Endothelial cell of umbilical vein (primary cell): Measurements from ENCODE around the gene SH3BP1. TPM values are rescaled to one million over a fixed set of nuclear protein-coding genes. Genes with fewer than 3 reads are reported as not detected.
A peak's percentile ranks its signal among the peaks of the same experiment; 100 is the strongest.

Source experiments
- BruUV-seq: library from RNA; stranded (reverse); fragments of 400-500 nt; replicated peaks from 2 replicates; lab custom pipeline; 2021; lab: Mats Ljungman, UMichigan
- CTCF ChIA-PET: fragments of 300-600, 350-600 bp; sonication (Branson Sonifier 250); formaldehyde crosslinking; loops from one replicate; lab custom pipeline; 2021; ENCODE audit warnings: antibody characterized with exemption, inconsistent platforms; lab: Charles Lee
- POLR2A ChIA-PET: fragments of 300-600, 350-600 bp; sonication (Branson Sonifier 250); formaldehyde crosslinking; loops from one replicate; lab custom pipeline; 2021; ENCODE audit warnings: antibody characterized with exemption, inconsistent platforms; lab: Charles Lee
- DNase-seq: peaks from one replicate; pipeline ENCODE4 v3.0.0-alpha.2; 2011; ENCODE audit warnings: low read depth, low spot score
- FAIRE-seq: peaks from 2 replicates; lab custom pipeline; 2011; peaks lifted over from hg19 to GRCh38; lab: Jason Lieb, UNC
- H2AFZ ChIP-seq: 2 replicates; pipeline ENCODE4 v1.6.0; 2012; ENCODE audit warnings: low read depth, low read length, control low read depth, inconsistent platforms
- H3K27ac ChIP-seq: 2 replicates; pipeline ENCODE4 v1.5.1; 2011; ENCODE audit warnings: low read depth, mild to moderate bottlenecking, control low read depth, low read length, moderate library complexity; ENCODE audit not compliant: insufficient read depth
- H3K27me3 ChIP-seq, 2 experiments: 2 replicates each; pipeline versions ENCODE4 v1.6.0 to v1.6.1; 2011; ENCODE audit warnings: low read length in 2 of 2, mixed read lengths in 1 of 2; ENCODE audit not compliant: control insufficient read depth in 2 of 2, insufficient read depth in 2 of 2
- H3K36me3 ChIP-seq, 2 experiments: 2 replicates in 1 of 2; 3 replicates in 1 of 2; pipeline ENCODE4 v1.5.1; 2011; ENCODE audit warnings: low read length in 2 of 2, mild to moderate bottlenecking in 1 of 2, moderate library complexity in 1 of 2; ENCODE audit not compliant: control insufficient read depth in 2 of 2, insufficient read depth in 2 of 2; ENCODE audit errors: extremely low read depth in 1 of 2
- H3K4me1 ChIP-seq: 3 replicates; pipeline ENCODE4 v1.5.1; 2011; ENCODE audit warnings: mild to moderate bottlenecking, low read length; ENCODE audit not compliant: control insufficient read depth, insufficient read depth; ENCODE audit errors: extremely low read depth
- H3K4me2 ChIP-seq: 2 replicates; pipeline ENCODE4 v1.6.1; 2011; ENCODE audit warnings: low read length, control low read depth, mixed read lengths; ENCODE audit not compliant: insufficient read depth
- H3K4me3 ChIP-seq, 3 experiments: fragments of 200-600 bp in 1 of 3; sonication (generic), shearing (Covaris generic) in 1 of 3; replicated peaks in 1 of 3; 2 replicates each; pipeline ENCODE4 v1.5.1; 2011 to 2016; ENCODE audit warnings: control low read depth in 3 of 3, low read length in 3 of 3, mild to moderate bottlenecking in 2 of 3, inconsistent platforms in 1 of 3, low read depth in 1 of 3, moderate library complexity in 1 of 3; ENCODE audit not compliant: insufficient read depth in 1 of 3
- H3K79me2 ChIP-seq: 2 replicates; pipeline ENCODE4 v1.6.0; 2012; ENCODE audit warnings: low read length, inconsistent platforms; ENCODE audit not compliant: control insufficient read depth, insufficient read depth
- H3K9ac ChIP-seq: replicated peaks from 2 replicates; pipeline ENCODE3; 2011; ENCODE audit warnings: low read length, control low read depth; ENCODE audit not compliant: insufficient read depth; ENCODE audit errors: extremely low read depth
- H3K9me1 ChIP-seq: replicated peaks from 3 replicates; pipeline ENCODE4 v1.6.0; 2011; ENCODE audit warnings: mild to moderate bottlenecking, low read length; ENCODE audit not compliant: control insufficient read depth, insufficient read depth; ENCODE audit errors: extremely low read depth
- H3K9me3 ChIP-seq: replicated peaks from 2 replicates; pipeline ENCODE4 v1.5.1; 2012; ENCODE audit warnings: low read length, inconsistent platforms; ENCODE audit not compliant: control insufficient read depth, insufficient read depth
- H4K20me1 ChIP-seq: replicated peaks from 2 replicates; pipeline ENCODE3; 2011; ENCODE audit warnings: mild to moderate bottlenecking, low read length; ENCODE audit not compliant: control insufficient read depth, insufficient read depth; ENCODE audit errors: extremely low read depth
- EZH2 ChIP-seq: IDR thresholded peaks from 2 replicates; pipeline ENCODE4 v1.6.1; 2012; ENCODE audit warnings: borderline replicate concordance, low read depth, mild to moderate bottlenecking, moderate library complexity, low read length, inconsistent platforms; ENCODE audit not compliant: severe bottlenecking
- FOS ChIP-seq: IDR thresholded peaks from 2 replicates; pipeline ENCODE4 v1.6.1; 2011; ENCODE audit warnings: mild to moderate bottlenecking, low read length, moderate library complexity, borderline replicate concordance; ENCODE audit not compliant: insufficient read depth
- GATA2 ChIP-seq: IDR thresholded peaks from 2 replicates; pipeline ENCODE4 v1.7.0; 2011; ENCODE audit warnings: low read depth, mild to moderate bottlenecking, moderate library complexity, mixed read lengths, low read length; ENCODE audit not compliant: insufficient read length, insufficient read depth
- JUN ChIP-seq: IDR thresholded peaks from 2 replicates; pipeline ENCODE4 v1.6.1; 2011; ENCODE audit warnings: borderline replicate concordance, low read depth; ENCODE audit not compliant: insufficient read length, insufficient read depth
- MYC ChIP-seq: IDR thresholded peaks from one replicate; pipeline ENCODE4 v1.6.1; 2011; ENCODE audit warnings: mild to moderate bottlenecking, low read depth, low read length
- POLR2A ChIP-seq: IDR thresholded peaks from 2 replicates; pipeline ENCODE4 v1.6.1; 2012; ENCODE audit warnings: low read depth, mild to moderate bottlenecking, control low read depth, low read length
- POLR2AphosphoS5 ChIP-seq: IDR thresholded peaks from 2 replicates; pipeline ENCODE4 v1.6.1; 2012; ENCODE audit warnings: low read depth, mild to moderate bottlenecking, control low read depth, low read length, moderate library complexity; ENCODE audit not compliant: insufficient read depth
- dilution Hi-C: fragments of 300-500 bp; cut with MboI; formaldehyde crosslinking; loops from one replicate; pipeline ENCODE4 v1.15.0; 2019; ENCODE audit warnings: low sequenced_read_pairs; ENCODE audit not compliant: extremely low pct_ligation_motif_present
- intact Hi-C: fragments of 100-400 bp; cut with micrococcal nuclease; formaldehyde crosslinking; loops from one replicate; pipeline ENCODE4 v1.10.0; 2022
- polyA plus RNA-seq, 4 experiments: library from polyadenylated mRNA; depleted of rRNA in 3 of 4; stranded (reverse) in 3 of 4; unstranded in 1 of 4; fragments of >200 nt; gene quantifications; 2 replicates each; pipeline versions ENCODE4 v1.2.1 to v1.2.3, GENCODE V29; 2011 to 2012; ENCODE audit warnings: missing spikeins in 1 of 4
- total RNA-seq: library from RNA; stranded (reverse); gene quantifications from 2 replicates; pipeline ENCODE4 v1.2.3, GENCODE V29; 2021
- TF ChIP-seq, protein P1 (sequence below), 2 donors: IDR thresholded peaks; 1 replicate in 1 of 2; 2 replicates in 1 of 2; pipeline ENCODE4 v1.5.1; 2011; ENCODE audit warnings: low read length in 2 of 2, mild to moderate bottlenecking in 2 of 2, moderate library complexity in 2 of 2, control low read depth in 1 of 2, inconsistent platforms in 1 of 2, low read depth in 1 of 2; ENCODE audit not compliant: insufficient read depth in 1 of 2; ENCODE audit errors: extremely low read depth in 1 of 2
- TF ChIP-seq, protein P2 (sequence below): IDR thresholded peaks from 2 replicates; pipeline ENCODE4 v1.6.1; 2011; ENCODE audit not compliant: insufficient read depth, insufficient read length

Gene SH3BP1
- total and polyA plus RNA-seq, 2 donors (not counting 3 experiments of a cell fraction or from before 2014, with no cell fraction given), result 2.3 to 4.3 TPM

DNA sequence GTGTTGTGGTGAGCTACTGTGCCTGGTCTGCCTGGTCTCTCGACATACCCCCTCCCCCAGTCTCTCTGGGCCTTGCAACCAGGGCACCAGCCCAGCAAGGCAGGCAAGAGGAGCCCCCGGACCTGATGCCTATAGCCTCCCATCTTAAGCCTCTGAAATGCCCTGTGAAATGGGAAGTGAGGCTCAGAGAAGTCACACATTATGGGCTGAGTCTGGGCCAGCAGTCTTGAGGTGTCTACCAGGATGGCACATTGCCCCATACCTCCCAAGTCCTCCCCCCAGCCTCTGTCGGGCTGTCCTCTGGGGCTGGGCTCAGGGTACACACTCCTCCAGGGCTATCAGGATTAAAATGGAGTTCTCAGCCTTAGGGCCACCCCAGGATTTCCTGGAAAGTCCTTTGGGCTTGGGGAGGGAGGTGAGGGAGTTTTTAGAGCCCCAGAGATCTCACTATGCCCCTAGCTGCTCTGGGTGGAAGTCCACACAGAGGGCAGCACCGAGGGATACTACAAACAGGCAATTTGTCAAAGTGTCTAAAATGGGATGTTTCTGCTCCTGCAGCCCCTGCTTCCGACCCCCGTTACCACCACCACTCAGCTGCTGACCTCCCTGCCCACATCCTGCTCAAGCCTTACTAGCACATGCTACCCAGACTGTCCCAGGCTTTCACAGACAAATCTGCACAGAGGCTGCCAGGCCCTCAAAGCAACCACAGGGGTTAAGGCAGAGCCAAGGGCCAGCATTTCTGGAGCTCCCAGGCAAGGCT is 3.1 kb upstream of the SH3BP1 start:
- Histone ChIP-seq H3K4me3 (no peak overlapping the region), H3K27me3 (no peaks in the 10 kb centered on the region), H2AFZ (no peak overlapping the region), H3K9ac (no peak overlapping the region), H3K4me2 (no peak overlapping the region), H3K9me1 (no peaks in the 10 kb centered on the region), H4K20me1 (no peaks in the 10 kb centered on the region), H3K27ac (no peak overlapping the region), H3K9me3 (no peaks in the 10 kb centered on the region), H3K79me2 (no peaks in the 10 kb centered on the region), H3K4me1 (peaks cover 19% of the 10 kb centered on the region), H3K36me3 (no peaks in the 10 kb centered on the region)
- TF ChIP-seq, protein P1, sequence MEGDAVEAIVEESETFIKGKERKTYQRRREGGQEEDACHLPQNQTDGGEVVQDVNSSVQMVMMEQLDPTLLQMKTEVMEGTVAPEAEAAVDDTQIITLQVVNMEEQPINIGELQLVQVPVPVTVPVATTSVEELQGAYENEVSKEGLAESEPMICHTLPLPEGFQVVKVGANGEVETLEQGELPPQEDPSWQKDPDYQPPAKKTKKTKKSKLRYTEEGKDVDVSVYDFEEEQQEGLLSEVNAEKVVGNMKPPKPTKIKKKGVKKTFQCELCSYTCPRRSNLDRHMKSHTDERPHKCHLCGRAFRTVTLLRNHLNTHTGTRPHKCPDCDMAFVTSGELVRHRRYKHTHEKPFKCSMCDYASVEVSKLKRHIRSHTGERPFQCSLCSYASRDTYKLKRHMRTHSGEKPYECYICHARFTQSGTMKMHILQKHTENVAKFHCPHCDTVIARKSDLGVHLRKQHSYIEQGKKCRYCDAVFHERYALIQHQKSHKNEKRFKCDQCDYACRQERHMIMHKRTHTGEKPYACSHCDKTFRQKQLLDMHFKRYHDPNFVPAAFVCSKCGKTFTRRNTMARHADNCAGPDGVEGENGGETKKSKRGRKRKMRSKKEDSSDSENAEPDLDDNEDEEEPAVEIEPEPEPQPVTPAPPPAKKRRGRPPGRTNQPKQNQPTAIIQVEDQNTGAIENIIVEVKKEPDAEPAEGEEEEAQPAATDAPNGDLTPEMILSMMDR (IDR thresholded peaks at IDR 0.05; ENCODE audit: extremely low read depth in 1 of 2, insufficient read depth in 1 of 2, low read depth in 1 of 2, low read length in 2 of 2), result peak in 1 of 2 donors; percentile 18
- TF ChIP-seq POLR2A, result no peak
- TF ChIP-seq, protein P2, sequence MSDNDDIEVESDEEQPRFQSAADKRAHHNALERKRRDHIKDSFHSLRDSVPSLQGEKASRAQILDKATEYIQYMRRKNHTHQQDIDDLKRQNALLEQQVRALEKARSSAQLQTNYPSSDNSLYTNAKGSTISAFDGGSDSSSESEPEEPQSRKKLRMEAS, result no peak
- POLR2A ChIA-PET, result no interaction called here
- intact Hi-C loops, result no loop called here
- no peak for DNase-seq
- CTCF ChIA-PET, result interaction anchor here (0.9 to 2.3 kb wide), 6 partner anchors 9 to 155 kb away, joined by 3 to 8 read pairs (median 5); no protein-coding TSS in a partner anchor
- FAIRE-seq, result no peak
- dilution Hi-C loops, result no loop called here
- no TSS peak for BruUV-seq

GRCh38 chr22:37636949-37637273 is 2.6 kb upstream of the SH3BP1 start:
- no peak for FAIRE-seq
- Histone ChIP-seq H3K9ac (no peak overlapping the region), H3K4me1 (peaks cover 19% of the 10 kb centered on the region), H3K27me3 (no peaks in the 10 kb centered on the region), H3K4me2 (no peak overlapping the region), H4K20me1 (no peaks in the 10 kb centered on the region), H3K4me3 (no peak overlapping the region), H3K79me2 (no peaks in the 10 kb centered on the region), H3K9me3 (no peaks in the 10 kb centered on the region), H3K9me1 (no peaks in the 10 kb centered on the region), H2AFZ (no peak overlapping the region), H3K27ac (no peak overlapping the region), H3K36me3 (no peaks in the 10 kb centered on the region)
- DNase-seq, result no peak
- TF ChIP-seq EZH2, result no peak
- TF ChIP-seq POLR2A, result no peak
- TF ChIP-seq MYC, result no peak
- no peak for TF ChIP-seq POLR2AphosphoS5
- no peak for TF ChIP-seq GATA2
- no peak for TF ChIP-seq JUN
- TF ChIP-seq, protein P2, result no peak
- TF ChIP-seq, protein P1 (IDR thresholded peaks at IDR 0.05; ENCODE audit: extremely low read depth in 1 of 2, insufficient read depth in 1 of 2, low read depth in 1 of 2, low read length in 2 of 2), result no peak
- TF ChIP-seq FOS, result no peak
- no TSS peak for BruUV-seq
- intact Hi-C loops (no loop called here), dilution Hi-C loops (no loop called here)
- ChIA-PET POLR2A (no interaction called here), CTCF (interaction anchor here (0.9 to 2.3 kb wide), 6 partner anchors 10 to 155 kb away, joined by 3 to 8 read pairs (median 5); no protein-coding TSS in a partner anchor)
